HCT116 (cell line): ENCODE measurements around the gene GSTO2. TPM values are rescaled to one million over a fixed set of nuclear protein-coding genes. Genes with fewer than 3 reads are reported as not detected.

Experiments
- ATAC-seq: fragments of 200-7000 bp; cut with Tn5 transposase; 2 replicates; pipeline ENCODE4 v1.9.1; 2020; ENCODE audit warnings: mild to moderate bottlenecking, moderate library complexity
- BruUV-seq: library from RNA; stranded (reverse); fragments of 400-500 nt; replicated peaks from 2 replicates; lab custom pipeline; 2021; lab: Mats Ljungman, UMichigan
- CTCF ChIA-PET: fragments of 300-600 bp; sonication (Branson Sonifier 250); formaldehyde crosslinking; loops from one replicate; lab custom pipeline; 2021; ENCODE audit warnings: antibody characterized with exemption; lab: Charles Lee
- POLR2A ChIA-PET: fragments of 300-600, 350-600 bp; sonication (Branson Sonifier 250); formaldehyde crosslinking; loops from one replicate; lab custom pipeline; 2021; ENCODE audit warnings: antibody characterized with exemption; lab: Charles Lee
- RAD21 ChIA-PET, 2 experiments: fragments of 300-600 bp; sonication (Branson Sonifier 250); formaldehyde crosslinking; loops; one replicate each; lab custom pipeline; 2023; ENCODE audit warnings: low total read pairs in 2 of 2; ENCODE audit not compliant: uncharacterized antibody in 2 of 2, unreplicated experiment in 2 of 2, low non-redundant PET in 1 of 2; lab: Charles Lee
- DNase-seq: peaks from one replicate; pipeline ENCODE4 v3.0.0-alpha.2; 2010; ENCODE audit warnings: low read depth, low spot score
- H2AFZ ChIP-seq: fragments of 200-600 bp; shearing (Covaris generic), sonication (generic); 2 replicates; pipeline ENCODE4 v1.6.1; 2017; ENCODE audit warnings: low read depth, mixed run types, mixed read lengths, antibody characterized with exemption, low read length; ENCODE audit not compliant: poor library complexity, severe bottlenecking
- H3K27ac ChIP-seq: 2 replicates; pipeline ENCODE4 v1.5.1; 2012; ENCODE audit warnings: low read depth, low read length
- H3K27me3 ChIP-seq: fragments of 200-600 bp; sonication (generic); 2 replicates; pipeline ENCODE4 v1.6.1; 2016; ENCODE audit warnings: mixed run types, low read length, mixed read lengths; ENCODE audit not compliant: insufficient read depth
- H3K36me3 ChIP-seq, 2 experiments: fragments of 200-500 bp in 1 of 2; fragments of 200-600 bp in 1 of 2; sonication (Bioruptor generic) in 1 of 2; sonication (generic) in 1 of 2; 2 replicates each; pipeline versions ENCODE4 v1.5.1 to v1.6.1; 2014 to 2016; ENCODE audit warnings: low read length in 2 of 2, inconsistent platforms in 1 of 2, mixed read lengths in 1 of 2, mixed run types in 1 of 2; ENCODE audit not compliant: insufficient read depth in 2 of 2, control insufficient read depth in 1 of 2
- H3K4me1 ChIP-seq, 2 experiments: fragments of 200-600 bp in 1 of 2; sonication (generic) in 1 of 2; 2 replicates each; pipeline versions ENCODE4 v1.5.1 to v1.6.1; 2012 to 2017; ENCODE audit warnings: low read length in 2 of 2, inconsistent platforms in 1 of 2, mild to moderate bottlenecking in 1 of 2, mixed read lengths in 1 of 2, mixed run types in 1 of 2, moderate library complexity in 1 of 2; ENCODE audit not compliant: insufficient read depth in 2 of 2, control insufficient read depth in 1 of 2
- H3K4me2 ChIP-seq: fragments of 200-600 bp; sonication (generic); 2 replicates; pipeline ENCODE4 v1.6.1; 2017; ENCODE audit warnings: mixed run types, low read length, mixed read lengths
- H3K4me3 ChIP-seq, 2 experiments: fragments of 200-600 bp in 1 of 2; sonication (generic) in 1 of 2; replicated peaks in 1 of 2; 2 replicates each; pipeline ENCODE4 v1.5.1; 2011 to 2016; ENCODE audit warnings: low read length in 2 of 2, control low read depth in 1 of 2, low read depth in 1 of 2, mild to moderate bottlenecking in 1 of 2, mixed read lengths in 1 of 2, mixed run types in 1 of 2
- H3K79me2 ChIP-seq: fragments of 200-600 bp; sonication (generic); 2 replicates; pipeline ENCODE4 v1.6.1; 2017; ENCODE audit warnings: mild to moderate bottlenecking, mixed run types, low read length, moderate library complexity, mixed read lengths; ENCODE audit not compliant: insufficient read depth
- H3K9ac ChIP-seq: fragments of 200-600 bp; sonication (generic); 2 replicates; pipeline ENCODE4 v1.6.1; 2016; ENCODE audit warnings: low read length, mixed read lengths
- H3K9me2 ChIP-seq: fragments of 200-600 bp; sonication (generic), shearing (Covaris generic); 2 replicates; pipeline ENCODE4 v1.6.1; 2017; ENCODE audit warnings: mixed run types, mild to moderate bottlenecking, moderate library complexity; ENCODE audit not compliant: insufficient read depth
- H3K9me3 ChIP-seq, 2 experiments: fragments of 200-500 bp in 1 of 2; fragments of 200-600 bp in 1 of 2; sonication (Bioruptor generic) in 1 of 2; sonication (generic) in 1 of 2; 2 replicates each; pipeline ENCODE4 v1.6.1; 2014 to 2017; ENCODE audit warnings: low read length in 2 of 2, mixed read lengths in 2 of 2, inconsistent platforms in 1 of 2, low read depth in 1 of 2, mild to moderate bottlenecking in 1 of 2, mixed run types in 1 of 2, moderate library complexity in 1 of 2; ENCODE audit not compliant: control insufficient read depth in 1 of 2, insufficient read depth in 1 of 2
- H4K20me1 ChIP-seq: fragments of 200-600 bp; sonication (generic), shearing (Covaris generic); 2 replicates; pipeline ENCODE4 v1.6.1; 2017; ENCODE audit warnings: mixed run types, mild to moderate bottlenecking, moderate library complexity; ENCODE audit not compliant: insufficient read depth
- ATF3 ChIP-seq: IDR thresholded peaks from 2 replicates; pipeline ENCODE4 v1.6.1; 2012
- CBX3 ChIP-seq: IDR thresholded peaks from 2 replicates; pipeline ENCODE4 v1.6.1; 2012; ENCODE audit warnings: low read depth
- CTCF ChIP-seq, 3 experiments: fragments of 200-600 bp in 1 of 3; sonication (generic) in 1 of 3; IDR thresholded peaks in 2 of 3; conservative IDR thresholded peaks in 1 of 3; 2 replicates each; pipeline ENCODE4 v1.5.1; 2012 to 2017; ENCODE audit warnings: low read depth in 2 of 3, low read length in 2 of 3, antibody characterized with exemption in 1 of 3, borderline replicate concordance in 1 of 3, control low read depth in 1 of 3, mild to moderate bottlenecking in 1 of 3, mixed read lengths in 1 of 3, mixed run types in 1 of 3, moderate library complexity in 1 of 3; ENCODE audit not compliant: insufficient read depth in 1 of 3
- ELF1 ChIP-seq: IDR thresholded peaks from 2 replicates; pipeline ENCODE4 v1.6.1; 2012; ENCODE audit warnings: low read depth, borderline replicate concordance
- EZH2 ChIP-seq: fragments of 200-600 bp; sonication (generic); IDR thresholded peaks from 2 replicates; pipeline ENCODE4 v1.6.1; 2017; ENCODE audit warnings: antibody characterized with exemption, mixed run types
- EZH2phosphoT487 ChIP-seq: fragments of 200-600 bp; IDR thresholded peaks from 2 replicates; pipeline ENCODE4 v1.6.1; 2018; ENCODE audit warnings: antibody characterized with exemption, borderline replicate concordance
- POLR2A ChIP-seq: IDR thresholded peaks from 2 replicates; pipeline ENCODE4 v1.7.0; 2011; ENCODE audit warnings: borderline replicate concordance; ENCODE audit not compliant: insufficient read depth, insufficient read length; ENCODE audit errors: extremely low read depth
- RAD21 ChIP-seq: IDR thresholded peaks from 2 replicates; pipeline ENCODE4 v1.6.1; 2012; ENCODE audit warnings: low read depth, mild to moderate bottlenecking
- SIN3A ChIP-seq: IDR thresholded peaks from 2 replicates; pipeline ENCODE4 v1.6.1; 2012; ENCODE audit warnings: low read depth
- ZFX ChIP-seq: fragments of 450-650 bp; IDR thresholded peaks from 2 replicates; pipeline ENCODE4 v1.6.1; 2017
- ZNF274 ChIP-seq: fragments of 200-500 bp; sonication (Bioruptor generic); IDR thresholded peaks from 2 replicates; pipeline ENCODE4 v1.6.1; 2014; ENCODE audit warnings: mild to moderate bottlenecking, low read depth, low read length, inconsistent platforms
- intact Hi-C: fragments of 100-400 bp; cut with micrococcal nuclease; formaldehyde crosslinking; loops from 2 replicates; pipeline ENCODE4 v1.10.0; 2022
- total RNA-seq: library from RNA; stranded (reverse); gene quantifications from one replicate; pipeline ENCODE4 v1.2.1, GENCODE V29; 2021; ENCODE audit not compliant: unreplicated experiment

The GSTO2 gene
- total RNA-seq, 1 experiment from 2014 or later, result 115 TPM

GRCh38 chr10:104311184-104311720, 42.3 kb downstream of the GSTO2 start:
- no peak for TF ChIP-seq CTCF (IDR thresholded peaks at IDR 0.05 in 2 of 3, conservative IDR thresholded peaks at IDR 0.05 in 1 of 3; ENCODE audit: borderline replicate concordance in 1 of 3, insufficient read depth in 1 of 3, low read depth in 2 of 3, low read length in 2 of 3)
- no peak for TF ChIP-seq ZFX
- no peak for TF ChIP-seq RAD21
- TF ChIP-seq ZNF274, result no peak
- TF ChIP-seq EZH2, result no peak
- TF ChIP-seq ELF1, result no peak
- no peak for TF ChIP-seq POLR2A
- TF ChIP-seq ATF3, result no peak
- TF ChIP-seq SIN3A, result no peak
- no peak for TF ChIP-seq CBX3
- TF ChIP-seq EZH2phosphoT487, result no peak
- no TSS peak for BruUV-seq
- CTCF ChIA-PET, result interaction anchor here (1.6 kb wide), 1 partner anchor 36 kb away, joined by 5 read pairs; no protein-coding TSS in a partner anchor
- POLR2A ChIA-PET, result interaction anchor here (1.2 kb wide), 1 partner anchor 19 kb away, joined by 3 read pairs; no protein-coding TSS in a partner anchor
- no peaks in the 10 kb centered on the region for H4K20me1 ChIP-seq
- RAD21 ChIA-PET, result no interaction called here
- intact Hi-C loops, result no loop called here
- peaks cover 16 to 23% of the 10 kb centered on the region in 2 experiments; a peak in 3 of 4 replicates for H3K36me3 ChIP-seq
- no peak overlapping the region for H3K4me3 ChIP-seq
- no peak overlapping the region for H3K27ac ChIP-seq
- H3K4me1 ChIP-seq, result peaks cover 0 to 3% of the 10 kb centered on the region in 2 experiments; a peak in 1 of 4 replicates
- ATAC-seq, result no peak
- H3K4me2 ChIP-seq, result no peak overlapping the region
- no peak overlapping the region for H3K9ac ChIP-seq
- H3K79me2 ChIP-seq, result no peaks in the 10 kb centered on the region; the same call in 1 of the 2 replicates
- no peaks in the 10 kb centered on the region for H3K9me3 ChIP-seq
- H3K27me3 ChIP-seq, result no peaks in the 10 kb centered on the region
- DNase-seq, result no peak
- no peaks in the 10 kb centered on the region for H3K9me2 ChIP-seq
- H2AFZ ChIP-seq, result no peak overlapping the region
